Measurements from ENCODE around the gene NDUFAF2.

The NDUFAF2 gene

GRCh38 chr5:61020415-61020814 lies 75.4 kb downstream of the NDUFAF2 start:
- Histone ChIP-seq H3K9me3 (ENCODE audit: insufficient read depth, low read length, severe bottlenecking) (no peaks in the 10 kb centered on the region), H2AFZ (ENCODE audit: low read depth, low read length) (no peak overlapping the region), H3K27me3 (ENCODE audit: insufficient read depth, low read length, poor library complexity) (no peaks in the 10 kb centered on the region), H3K9ac (ENCODE audit: low read depth, low read length) (no peak overlapping the region), H3K4me2 (ENCODE audit: insufficient read depth, low read length) (no peak overlapping the region), H4K20me1 (ENCODE audit: insufficient read depth, low read length) (no peaks in the 10 kb centered on the region), H3K4me1 (ENCODE audit: insufficient read depth, low read length) (no peaks in the 10 kb centered on the region), H3K79me2 (ENCODE audit: insufficient read depth, low read length) (peaks cover 3% of the 10 kb centered on the region; the same call in 1 of the 2 replicates), H3K4me3 (ENCODE audit: low read depth in 1 of 2, low read length in 2 of 2) (no peak overlapping the region), H3K27ac (ENCODE audit: low read length) (no peak overlapping the region), H3K36me3 (ENCODE audit: insufficient read depth, low read length) (no peaks in the 10 kb centered on the region)
- no peak for DNase-seq
- no peak for ATAC-seq (ENCODE audit: insufficient read depth, low read depth)
- TF ChIP-seq EZH2 (IDR thresholded peaks at IDR 0.05; ENCODE audit: borderline replicate concordance, low read depth, low read length, severe bottlenecking) (no peak), CTCF (IDR thresholded peaks at IDR 0.05; ENCODE audit: borderline replicate concordance, extremely low read depth, low read length, poor library complexity, severe bottlenecking) (no peak)

- H2AFZ ChIP-seq (ENCODE audit: low read depth, low read length), result no peak overlapping the region
- no peaks in the 10 kb centered on the region for H3K27me3 ChIP-seq (ENCODE audit: insufficient read depth, low read length, poor library complexity)
- H4K20me1 ChIP-seq (ENCODE audit: insufficient read depth, low read length), result no peaks in the 10 kb centered on the region
- no peak overlapping the region for H3K9ac ChIP-seq (ENCODE audit: low read depth, low read length)
- H3K4me2 ChIP-seq (ENCODE audit: insufficient read depth, low read length), result no peak overlapping the region
- ATAC-seq (ENCODE audit: insufficient read depth, low read depth), result no peak
- peaks cover 3% of the 10 kb centered on the region; the same call in 1 of the 2 replicates for H3K79me2 ChIP-seq (ENCODE audit: insufficient read depth, low read length)
- H3K4me3 ChIP-seq (ENCODE audit: low read depth in 1 of 2, low read length in 2 of 2), result no peak overlapping the region
- H3K4me1 ChIP-seq (ENCODE audit: insufficient read depth, low read length), result no peaks in the 10 kb centered on the region
- H3K27ac ChIP-seq (ENCODE audit: low read length), result no peak overlapping the region
- H3K36me3 ChIP-seq (ENCODE audit: insufficient read depth, low read length), result no peaks in the 10 kb centered on the region
- DNase-seq, result no peak
- no peaks in the 10 kb centered on the region for H3K9me3 ChIP-seq (ENCODE audit: insufficient read depth, low read length, severe bottlenecking)
- no peak for TF ChIP-seq EZH2 (IDR thresholded peaks at IDR 0.05; ENCODE audit: borderline replicate concordance, low read depth, low read length, severe bottlenecking)
- TF ChIP-seq CTCF (IDR thresholded peaks at IDR 0.05; ENCODE audit: borderline replicate concordance, extremely low read depth, low read length, poor library complexity, severe bottlenecking), result no peak
These were observed 78.1 kb downstream of the NDUFAF2 start for GRCh38 chr5:61023131-61023530.

DNA sequence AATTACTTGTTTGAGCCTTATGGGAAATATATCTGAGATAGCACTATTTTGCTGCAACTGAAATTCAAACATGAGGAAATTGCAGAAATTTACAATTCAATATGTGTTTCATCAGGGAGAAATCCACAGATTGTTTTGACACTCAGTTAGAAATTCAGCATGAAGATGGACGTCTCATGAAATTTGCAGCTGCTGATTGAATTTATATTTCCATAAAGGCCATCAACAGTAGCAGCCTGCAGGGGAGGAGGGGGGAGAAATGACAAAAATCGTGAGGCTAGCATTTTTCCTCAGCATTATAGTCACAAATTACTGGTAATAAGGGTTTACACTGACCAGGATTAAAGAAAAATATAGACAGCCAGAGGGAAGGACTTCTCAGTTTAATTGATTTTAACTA lies 81.0 kb downstream of the NDUFAF2 start:
- Histone ChIP-seq H3K9ac (ENCODE audit: low read depth, low read length) (no peak overlapping the region), H3K4me3 (ENCODE audit: low read depth in 1 of 2, low read length in 2 of 2) (no peak overlapping the region), H3K36me3 (ENCODE audit: insufficient read depth, low read length) (no peaks in the 10 kb centered on the region), H3K79me2 (ENCODE audit: insufficient read depth, low read length) (no peaks in the 10 kb centered on the region), H3K4me1 (ENCODE audit: insufficient read depth, low read length) (no peaks in the 10 kb centered on the region), H3K4me2 (ENCODE audit: insufficient read depth, low read length) (no peak overlapping the region), H2AFZ (ENCODE audit: low read depth, low read length) (no peak overlapping the region), H3K27me3 (ENCODE audit: insufficient read depth, low read length, poor library complexity) (no peaks in the 10 kb centered on the region), H4K20me1 (ENCODE audit: insufficient read depth, low read length) (no peaks in the 10 kb centered on the region), H3K27ac (ENCODE audit: low read length) (no peak overlapping the region), H3K9me3 (ENCODE audit: insufficient read depth, low read length, severe bottlenecking) (peaks cover under 1% of the 10 kb centered on the region)
- DNase-seq (no peak), ATAC-seq (ENCODE audit: insufficient read depth, low read depth) (no peak)
- TF ChIP-seq CTCF (IDR thresholded peaks at IDR 0.05; ENCODE audit: borderline replicate concordance, extremely low read depth, low read length, poor library complexity, severe bottlenecking), result no peak
- TF ChIP-seq EZH2 (IDR thresholded peaks at IDR 0.05; ENCODE audit: borderline replicate concordance, low read depth, low read length, severe bottlenecking), result no peak

DNA sequence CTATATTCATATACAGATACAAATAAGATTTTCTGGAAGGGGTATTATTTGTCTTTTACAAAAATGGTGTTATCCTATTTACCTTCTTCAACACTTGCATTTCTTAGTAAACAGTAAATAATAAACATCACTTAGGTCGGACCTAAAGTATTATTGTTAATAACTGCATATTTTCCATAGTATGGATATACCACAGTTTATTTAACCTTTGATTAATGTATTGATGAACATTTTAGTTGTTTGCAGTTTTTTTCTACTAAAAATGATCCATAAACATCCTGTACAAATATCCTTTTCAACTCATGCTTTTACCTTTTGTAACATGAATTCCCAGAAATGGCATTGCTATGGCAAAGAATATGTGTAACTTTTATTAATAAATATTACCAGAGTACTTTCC lies 83.4 kb downstream of the NDUFAF2 start:
- no peak overlapping the region for H2AFZ ChIP-seq (ENCODE audit: low read depth, low read length)
- no peaks in the 10 kb centered on the region for H3K27me3 ChIP-seq (ENCODE audit: insufficient read depth, low read length, poor library complexity)
- H4K20me1 ChIP-seq (ENCODE audit: insufficient read depth, low read length), result no peaks in the 10 kb centered on the region
- H3K27ac ChIP-seq (ENCODE audit: low read length), result no peak overlapping the region
- H3K9ac ChIP-seq (ENCODE audit: low read depth, low read length), result no peak overlapping the region
- H3K36me3 ChIP-seq (ENCODE audit: insufficient read depth, low read length), result no peaks in the 10 kb centered on the region
- H3K4me3 ChIP-seq (ENCODE audit: low read depth in 1 of 2, low read length in 2 of 2), result no peak overlapping the region
- H3K9me3 ChIP-seq (ENCODE audit: insufficient read depth, low read length, severe bottlenecking), result peaks cover 2% of the 10 kb centered on the region
- no peak overlapping the region for H3K4me2 ChIP-seq (ENCODE audit: insufficient read depth, low read length)
- H3K79me2 ChIP-seq (ENCODE audit: insufficient read depth, low read length), result no peaks in the 10 kb centered on the region
- H3K4me1 ChIP-seq (ENCODE audit: insufficient read depth, low read length), result no peaks in the 10 kb centered on the region
- TF ChIP-seq CTCF (IDR thresholded peaks at IDR 0.05; ENCODE audit: borderline replicate concordance, extremely low read depth, low read length, poor library complexity, severe bottlenecking), result no peak
- TF ChIP-seq EZH2 (IDR thresholded peaks at IDR 0.05; ENCODE audit: borderline replicate concordance, low read depth, low read length, severe bottlenecking), result no peak
- ATAC-seq (ENCODE audit: insufficient read depth, low read depth), result no peak
- DNase-seq, result no peak
